Cortex of kidney (tissue), 1 donor: Measurements from ENCODE around the gene MOXD1.

Experiments used
- DNase-seq: peaks from one replicate; lab custom pipeline; 2025; lab: John Stamatoyannopoulos, UW

The MOXD1 gene

DNA sequence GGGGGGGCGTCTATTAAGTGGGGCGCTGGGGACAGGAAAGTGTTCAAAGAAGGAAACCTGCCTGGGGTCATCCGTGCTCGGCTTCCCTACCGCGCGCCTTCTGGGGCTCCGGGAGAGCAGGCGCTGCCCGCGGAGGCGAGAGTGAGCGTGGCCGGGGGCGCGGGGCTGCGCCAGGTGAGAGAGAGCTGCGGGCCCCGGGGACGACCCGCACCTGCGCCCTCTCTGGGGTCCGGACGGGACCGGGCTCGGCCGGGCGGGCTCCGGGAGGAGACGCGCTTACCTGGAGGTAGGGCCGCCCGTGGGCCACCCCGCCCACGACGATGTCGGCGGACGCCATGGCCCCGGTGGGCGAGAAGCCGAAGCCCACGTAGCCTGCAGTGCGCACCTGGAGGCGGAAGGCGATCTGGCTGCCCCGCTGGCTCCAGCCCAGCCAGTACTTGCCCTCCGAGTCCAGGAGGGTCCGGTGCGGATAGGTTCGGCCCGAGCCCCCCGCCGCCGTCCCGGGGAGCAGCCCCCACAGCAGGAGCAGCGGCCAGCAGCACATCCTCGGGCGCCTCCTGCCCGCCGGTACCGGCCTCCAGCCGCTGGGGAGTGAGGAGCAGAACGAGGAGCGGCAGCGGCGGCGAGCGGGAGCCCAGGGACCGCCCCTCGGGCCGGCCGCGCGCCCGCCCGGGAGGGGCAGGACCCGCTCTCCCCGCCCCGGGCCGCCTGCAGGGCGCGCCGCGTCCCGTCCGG is at the start of gene MOXD1:
Gene MOXD1 (minus strand): TSS at position 593 of the 735 bp plus-strand sequence. CDS start 49 bp downstream, at position 544.
- DNase-seq: no peak

DNA sequence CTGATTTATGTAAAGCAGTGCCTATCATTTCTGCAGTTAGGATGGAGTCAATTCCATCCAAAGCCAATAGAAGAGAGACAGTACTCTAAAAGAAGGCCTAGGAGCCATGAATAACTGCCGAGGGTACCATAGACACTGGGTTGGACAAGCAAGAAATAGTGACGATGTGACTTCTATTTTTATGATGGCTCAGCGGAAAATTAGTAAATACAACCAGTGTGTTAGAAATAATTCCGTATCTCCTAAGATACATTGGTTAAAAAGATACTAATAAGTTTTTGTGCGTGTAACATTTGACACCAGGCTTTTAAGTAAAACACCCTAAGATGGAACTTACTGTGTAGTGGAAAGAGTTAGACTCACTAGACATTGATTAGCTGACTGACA is 45.6 kb upstream of the MOXD1 start:
- no peak for DNase-seq

GRCh38 chr6:132446141-132446854 is 45.0 kb upstream of the MOXD1 start:
- no peak for DNase-seq

DNA sequence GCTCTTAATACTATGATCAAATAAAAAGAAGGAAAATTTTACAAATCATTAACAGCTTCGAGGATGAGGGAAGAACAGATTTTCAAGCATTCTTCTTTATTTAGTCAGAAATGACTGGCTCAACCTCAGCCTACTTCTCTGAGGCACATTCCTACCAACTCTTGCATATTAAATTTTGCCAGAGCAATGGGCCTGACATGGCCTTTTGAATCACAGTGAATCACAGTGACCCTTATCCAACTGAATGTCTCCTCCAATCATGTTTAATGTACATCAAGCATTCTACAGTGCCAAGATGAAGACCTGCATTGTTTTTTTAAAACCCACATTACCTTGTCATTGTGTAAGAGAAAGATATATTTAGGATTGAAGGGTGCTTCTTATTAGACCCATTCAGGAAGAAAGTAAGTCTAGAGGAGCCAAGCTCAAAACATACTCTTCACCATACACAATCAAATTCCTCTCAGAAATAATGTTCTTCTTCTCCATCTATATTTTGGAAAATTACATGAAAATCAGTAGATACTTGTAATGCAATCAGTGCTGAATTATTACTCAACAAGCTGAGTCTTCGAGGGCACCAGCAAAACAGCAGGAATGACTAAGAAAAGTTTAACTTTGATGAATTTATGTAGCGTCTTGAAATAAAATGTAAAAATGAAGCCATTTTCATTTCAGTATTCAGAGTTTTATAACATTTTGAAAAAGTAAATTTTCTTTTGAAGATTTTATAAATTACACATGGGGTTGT is 44.1 kb upstream of the MOXD1 start:
- DNase-seq: no peak

DNA sequence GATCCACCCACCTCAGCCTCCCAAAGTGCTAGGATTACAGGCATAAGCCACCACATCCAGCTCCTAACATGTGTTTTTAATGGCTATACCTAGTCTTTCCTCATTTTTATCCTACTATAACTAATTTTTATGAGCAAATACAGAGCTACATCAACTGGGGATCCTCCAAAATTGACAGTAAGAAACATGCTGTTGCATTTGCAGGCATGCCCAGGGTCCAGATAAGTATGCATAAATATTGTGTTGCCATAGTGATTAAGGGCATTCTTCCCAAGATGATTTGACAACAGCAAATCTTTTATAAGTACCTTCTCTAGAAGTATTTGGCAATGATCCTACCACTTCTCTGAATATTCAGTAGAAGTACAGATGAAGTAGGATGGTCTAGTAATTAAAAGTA is 41.9 kb upstream of the MOXD1 start:
- no peak for DNase-seq

GRCh38 chr6:132430110-132430509 is 28.8 kb upstream of the MOXD1 start:
- no peak for DNase-seq

- DNase-seq: no peak
These were observed 23.9 kb upstream of the MOXD1 start for GRCh38 chr6:132425176-132425575.

DNA sequence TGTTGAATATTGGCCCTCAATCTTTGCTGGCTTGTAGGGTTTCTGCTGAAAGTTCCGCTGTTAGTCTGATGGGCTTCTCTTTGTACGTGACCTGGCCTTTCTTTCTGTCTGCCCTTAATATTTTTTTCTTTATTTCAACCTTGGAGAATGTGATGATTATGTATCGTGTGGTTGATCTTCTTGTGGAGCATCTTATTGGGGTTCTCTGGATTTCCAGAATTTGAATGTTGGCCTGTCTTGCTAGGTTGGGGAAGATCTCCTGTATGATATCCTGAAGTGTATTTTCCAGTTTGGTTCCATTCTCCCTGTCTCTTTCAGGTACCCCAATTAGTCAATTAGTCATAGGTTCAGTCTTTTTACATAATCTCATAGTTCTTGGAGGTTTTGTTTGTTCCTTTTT is 22.6 kb upstream of the MOXD1 start:
- DNase-seq: no peak

DNA sequence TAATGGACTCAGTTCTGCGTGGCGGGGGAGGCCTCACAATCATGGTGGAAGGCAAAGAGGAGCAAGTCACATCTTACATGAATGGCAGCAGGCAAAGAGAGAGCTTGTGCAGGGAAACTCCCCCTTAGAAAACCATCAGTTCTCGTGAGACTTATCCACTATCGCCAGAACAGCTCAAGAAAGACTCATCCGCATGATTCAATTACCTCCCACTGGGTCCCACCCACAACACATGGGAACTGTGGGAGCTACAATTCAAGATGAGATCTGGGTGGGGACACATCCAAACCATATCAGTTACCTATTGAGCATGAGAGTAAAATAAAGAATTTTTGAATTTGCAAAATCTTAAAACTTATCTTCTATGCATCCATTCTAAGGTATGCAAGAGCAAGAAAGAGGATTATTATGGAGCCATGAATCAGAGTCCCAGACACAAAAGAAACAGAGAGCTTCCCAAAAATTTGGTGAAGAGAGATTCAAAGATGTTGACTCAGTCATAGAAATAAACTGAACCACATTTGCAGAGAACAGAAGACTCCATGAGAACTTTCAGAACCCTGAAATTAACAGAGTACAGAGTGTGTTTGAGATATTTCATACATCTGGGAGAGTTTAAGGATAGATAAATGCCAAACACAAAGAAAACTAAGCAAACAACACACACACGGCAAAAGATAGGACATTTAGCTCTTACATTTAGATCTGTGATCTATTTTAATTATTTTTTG is 17.1 kb upstream of the MOXD1 start:
- DNase-seq: no peak

- no peak for DNase-seq
These were observed 13.5 kb upstream of the MOXD1 start for GRCh38 chr6:132414761-132415160.

- no peak for DNase-seq
These were observed 13.0 kb upstream of the MOXD1 start for GRCh38 chr6:132414322-132414721.

- DNase-seq: no peak
These were observed 12.2 kb upstream of the MOXD1 start for GRCh38 chr6:132413499-132413802.

GRCh38 chr6:132412656-132413498 is 11.6 kb upstream of the MOXD1 start:
- no peak for DNase-seq

GRCh38 chr6:132411296-132411695 is 10.0 kb upstream of the MOXD1 start:
- DNase-seq: no peak

GRCh38 chr6:132410830-132411229 is 9.6 kb upstream of the MOXD1 start:
- no peak for DNase-seq

DNA sequence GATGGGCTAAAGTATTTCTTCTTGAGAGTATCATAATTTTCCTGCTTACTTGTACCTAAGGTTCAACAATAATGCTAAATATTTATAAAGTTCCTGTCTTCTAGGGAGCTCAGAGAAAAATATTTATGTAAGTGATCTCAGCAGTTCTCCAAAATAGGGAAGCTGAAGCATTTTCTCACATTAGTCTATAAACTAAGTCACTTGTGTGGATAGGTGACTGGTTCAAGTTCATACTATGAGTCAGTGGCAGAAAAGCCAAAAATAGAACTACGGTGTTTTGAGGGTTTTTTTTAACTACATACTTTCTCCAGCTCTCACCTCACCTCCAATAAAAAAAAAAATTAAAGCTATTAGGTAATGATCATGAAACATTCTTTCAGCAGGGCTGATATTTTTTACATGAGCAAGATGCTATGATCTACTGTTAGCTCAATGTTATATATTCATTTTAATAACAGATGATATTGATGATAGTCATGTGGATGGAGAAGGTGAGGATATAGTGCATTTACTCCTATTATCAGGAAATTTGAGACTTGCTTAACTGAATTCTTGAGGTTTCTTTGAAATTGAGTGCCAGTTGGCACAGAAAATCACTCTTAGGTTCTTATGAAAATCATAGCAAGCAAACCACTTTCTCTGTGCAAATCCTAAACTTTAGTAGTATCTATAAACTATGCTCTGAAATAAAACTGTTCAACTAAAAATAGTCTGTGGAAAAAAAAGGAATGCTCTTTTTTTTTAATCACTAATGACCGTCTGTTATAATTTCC is 4.1 kb upstream of the MOXD1 start:
- no peak for DNase-seq

DNA sequence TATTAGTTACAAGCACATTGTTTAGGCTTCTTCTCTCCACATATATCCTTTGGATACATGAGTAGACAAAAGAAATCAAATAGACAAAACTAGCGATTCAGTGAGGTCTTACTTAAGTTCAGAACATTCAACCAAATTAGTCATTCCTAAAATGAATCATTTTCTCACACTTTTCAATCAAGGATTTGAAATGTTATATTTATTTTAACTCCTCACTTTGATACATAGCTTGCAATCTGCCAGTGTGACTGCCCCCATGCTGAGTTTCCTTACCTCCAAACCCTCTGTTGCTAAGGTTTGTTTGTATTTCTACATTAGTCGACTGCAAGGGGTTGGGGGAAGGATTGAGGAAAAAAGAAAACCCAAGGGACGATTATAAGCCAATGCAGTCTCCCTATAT is 3.5 kb upstream of the MOXD1 start:
- DNase-seq: no peak

DNA sequence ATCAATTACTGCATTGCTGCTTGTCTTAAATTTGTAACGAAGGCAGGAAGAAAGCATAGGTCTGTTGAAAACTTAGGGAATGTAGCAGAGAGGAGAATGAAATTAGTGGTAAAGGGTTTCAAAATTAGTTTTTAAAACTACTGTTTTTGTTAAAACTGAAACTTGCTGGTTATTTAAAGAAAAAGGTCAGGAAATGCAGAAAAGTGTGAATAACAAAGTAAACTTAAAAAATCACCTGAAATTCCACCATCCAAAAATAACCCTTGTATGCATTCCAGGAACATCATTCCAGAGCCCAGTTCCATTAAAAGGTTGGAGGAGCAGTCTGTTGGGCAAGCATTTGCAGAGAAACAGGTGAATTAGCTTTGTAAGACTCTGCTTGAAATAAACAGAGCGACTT is 3.1 kb upstream of the MOXD1 start:
- DNase-seq: no peak

- DNase-seq: no peak
These were observed 477 bp upstream of the MOXD1 start for GRCh38 chr6:132401618-132402285.

DNA sequence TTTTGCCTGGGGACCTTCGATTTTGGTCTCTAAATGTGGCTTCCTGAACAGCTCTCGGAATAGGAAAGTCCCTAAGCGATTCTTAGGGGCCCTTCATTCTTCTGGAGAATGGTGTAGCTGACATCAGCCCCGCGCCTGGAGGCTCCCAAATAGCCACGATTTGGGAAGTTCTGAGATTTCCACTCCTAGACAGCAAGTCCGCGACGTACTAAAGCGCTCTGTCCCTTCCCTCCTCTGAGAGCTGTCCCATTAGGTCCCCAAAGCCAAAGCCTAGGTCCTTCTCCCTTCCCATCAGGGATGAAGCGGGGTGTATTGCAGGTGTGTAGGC is 756 bp downstream of the MOXD1 start:
- no peak for DNase-seq
